ENCODE data around the gene ZNF44. TPM values are rescaled to one million over a fixed set of nuclear protein-coding genes. Genes with fewer than 3 reads are reported as not detected.

The ZNF44 gene
- total and polyA plus RNA-seq, 2 of the 13 experiments (the other 11 are each of a cell fraction or from before 2014, with no cell fraction given), result 6.9 to 15.7 TPM

DNA sequence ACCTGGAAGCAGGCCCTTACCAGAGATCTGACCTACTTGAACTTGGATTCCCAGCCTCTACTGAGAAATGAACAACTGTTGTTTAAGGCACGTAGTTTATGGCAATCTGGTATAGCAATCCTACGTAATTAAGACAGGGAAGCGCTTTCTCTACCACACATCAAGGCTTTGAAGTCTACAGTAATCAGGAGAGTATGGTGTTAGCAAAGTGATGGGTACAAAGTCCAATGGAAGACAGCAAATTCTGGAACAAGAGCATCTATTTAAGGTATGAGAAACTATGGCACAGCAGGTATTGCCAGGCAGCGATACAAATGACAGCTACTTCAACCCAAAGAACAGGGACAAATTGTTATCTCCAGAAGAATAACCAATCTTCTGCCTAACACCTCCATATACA is 35.7 kb upstream of the ZNF44 start (continued):
- TF ChIP-seq, protein P1, sequence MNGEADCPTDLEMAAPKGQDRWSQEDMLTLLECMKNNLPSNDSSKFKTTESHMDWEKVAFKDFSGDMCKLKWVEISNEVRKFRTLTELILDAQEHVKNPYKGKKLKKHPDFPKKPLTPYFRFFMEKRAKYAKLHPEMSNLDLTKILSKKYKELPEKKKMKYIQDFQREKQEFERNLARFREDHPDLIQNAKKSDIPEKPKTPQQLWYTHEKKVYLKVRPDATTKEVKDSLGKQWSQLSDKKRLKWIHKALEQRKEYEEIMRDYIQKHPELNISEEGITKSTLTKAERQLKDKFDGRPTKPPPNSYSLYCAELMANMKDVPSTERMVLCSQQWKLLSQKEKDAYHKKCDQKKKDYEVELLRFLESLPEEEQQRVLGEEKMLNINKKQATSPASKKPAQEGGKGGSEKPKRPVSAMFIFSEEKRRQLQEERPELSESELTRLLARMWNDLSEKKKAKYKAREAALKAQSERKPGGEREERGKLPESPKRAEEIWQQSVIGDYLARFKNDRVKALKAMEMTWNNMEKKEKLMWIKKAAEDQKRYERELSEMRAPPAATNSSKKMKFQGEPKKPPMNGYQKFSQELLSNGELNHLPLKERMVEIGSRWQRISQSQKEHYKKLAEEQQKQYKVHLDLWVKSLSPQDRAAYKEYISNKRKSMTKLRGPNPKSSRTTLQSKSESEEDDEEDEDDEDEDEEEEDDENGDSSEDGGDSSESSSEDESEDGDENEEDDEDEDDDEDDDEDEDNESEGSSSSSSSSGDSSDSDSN (CRISPR knock-in tag; IDR thresholded peaks at IDR 0.05), result no peak
- TF ChIP-seq U2AF2 (IDR thresholded peaks at IDR 0.05; ENCODE audit: low read depth, low read length) (no peak), ETV6 (CRISPR knock-in tag; conservative IDR thresholded peaks at IDR 0.05) (no peak), ZNF605 (CRISPR knock-in tag; IDR thresholded peaks at IDR 0.05) (no peak), SIN3A (IDR thresholded peaks at IDR 0.05; ENCODE audit: borderline replicate concordance, low read depth, low read length) (no peak), ZNF879 (CRISPR knock-in tag; IDR thresholded peaks at IDR 0.05) (no peak), REPIN1 (CRISPR knock-in tag; IDR thresholded peaks at IDR 0.05; ENCODE audit: borderline replicate concordance, low read depth) (no peak), SAP130 (CRISPR knock-in tag; IDR thresholded peaks at IDR 0.05; ENCODE audit: low read depth) (peak; percentile 80), HES4 (CRISPR knock-in tag; IDR thresholded peaks at IDR 0.05; ENCODE audit: borderline replicate concordance) (no peak), ZNF572 (CRISPR knock-in tag; IDR thresholded peaks at IDR 0.05) (no peak), ZSCAN22 (CRISPR knock-in tag; IDR thresholded peaks at IDR 0.05) (no peak), SNAI1 (CRISPR knock-in tag; IDR thresholded peaks at IDR 0.05; ENCODE audit: borderline replicate concordance) (no peak), ZNF337 (CRISPR knock-in tag; IDR thresholded peaks at IDR 0.05; ENCODE audit: borderline replicate concordance, low read depth) (no peak), ZNF558 (CRISPR knock-in tag; IDR thresholded peaks at IDR 0.05; ENCODE audit: borderline replicate concordance) (no peak)
- TF ChIP-seq, protein P2, sequence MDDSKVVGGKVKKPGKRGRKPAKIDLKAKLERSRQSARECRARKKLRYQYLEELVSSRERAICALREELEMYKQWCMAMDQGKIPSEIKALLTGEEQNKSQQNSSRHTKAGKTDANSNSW (CRISPR knock-in tag; IDR thresholded peaks at IDR 0.05; ENCODE audit: borderline replicate concordance), result no peak
- TF ChIP-seq, protein P3, sequence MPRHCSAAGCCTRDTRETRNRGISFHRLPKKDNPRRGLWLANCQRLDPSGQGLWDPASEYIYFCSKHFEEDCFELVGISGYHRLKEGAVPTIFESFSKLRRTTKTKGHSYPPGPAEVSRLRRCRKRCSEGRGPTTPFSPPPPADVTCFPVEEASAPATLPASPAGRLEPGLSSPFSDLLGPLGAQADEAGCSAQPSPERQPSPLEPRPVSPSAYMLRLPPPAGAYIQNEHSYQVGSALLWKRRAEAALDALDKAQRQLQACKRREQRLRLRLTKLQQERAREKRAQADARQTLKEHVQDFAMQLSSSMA (CRISPR knock-in tag; IDR thresholded peaks at IDR 0.05), result no peak
- TF ChIP-seq, protein P4, sequence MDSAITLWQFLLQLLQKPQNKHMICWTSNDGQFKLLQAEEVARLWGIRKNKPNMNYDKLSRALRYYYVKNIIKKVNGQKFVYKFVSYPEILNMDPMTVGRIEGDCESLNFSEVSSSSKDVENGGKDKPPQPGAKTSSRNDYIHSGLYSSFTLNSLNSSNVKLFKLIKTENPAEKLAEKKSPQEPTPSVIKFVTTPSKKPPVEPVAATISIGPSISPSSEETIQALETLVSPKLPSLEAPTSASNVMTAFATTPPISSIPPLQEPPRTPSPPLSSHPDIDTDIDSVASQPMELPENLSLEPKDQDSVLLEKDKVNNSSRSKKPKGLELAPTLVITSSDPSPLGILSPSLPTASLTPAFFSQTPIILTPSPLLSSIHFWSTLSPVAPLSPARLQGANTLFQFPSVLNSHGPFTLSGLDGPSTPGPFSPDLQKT (CRISPR knock-in tag; IDR thresholded peaks at IDR 0.05; ENCODE audit: borderline replicate concordance), result no peak
- TF ChIP-seq, protein P5, sequence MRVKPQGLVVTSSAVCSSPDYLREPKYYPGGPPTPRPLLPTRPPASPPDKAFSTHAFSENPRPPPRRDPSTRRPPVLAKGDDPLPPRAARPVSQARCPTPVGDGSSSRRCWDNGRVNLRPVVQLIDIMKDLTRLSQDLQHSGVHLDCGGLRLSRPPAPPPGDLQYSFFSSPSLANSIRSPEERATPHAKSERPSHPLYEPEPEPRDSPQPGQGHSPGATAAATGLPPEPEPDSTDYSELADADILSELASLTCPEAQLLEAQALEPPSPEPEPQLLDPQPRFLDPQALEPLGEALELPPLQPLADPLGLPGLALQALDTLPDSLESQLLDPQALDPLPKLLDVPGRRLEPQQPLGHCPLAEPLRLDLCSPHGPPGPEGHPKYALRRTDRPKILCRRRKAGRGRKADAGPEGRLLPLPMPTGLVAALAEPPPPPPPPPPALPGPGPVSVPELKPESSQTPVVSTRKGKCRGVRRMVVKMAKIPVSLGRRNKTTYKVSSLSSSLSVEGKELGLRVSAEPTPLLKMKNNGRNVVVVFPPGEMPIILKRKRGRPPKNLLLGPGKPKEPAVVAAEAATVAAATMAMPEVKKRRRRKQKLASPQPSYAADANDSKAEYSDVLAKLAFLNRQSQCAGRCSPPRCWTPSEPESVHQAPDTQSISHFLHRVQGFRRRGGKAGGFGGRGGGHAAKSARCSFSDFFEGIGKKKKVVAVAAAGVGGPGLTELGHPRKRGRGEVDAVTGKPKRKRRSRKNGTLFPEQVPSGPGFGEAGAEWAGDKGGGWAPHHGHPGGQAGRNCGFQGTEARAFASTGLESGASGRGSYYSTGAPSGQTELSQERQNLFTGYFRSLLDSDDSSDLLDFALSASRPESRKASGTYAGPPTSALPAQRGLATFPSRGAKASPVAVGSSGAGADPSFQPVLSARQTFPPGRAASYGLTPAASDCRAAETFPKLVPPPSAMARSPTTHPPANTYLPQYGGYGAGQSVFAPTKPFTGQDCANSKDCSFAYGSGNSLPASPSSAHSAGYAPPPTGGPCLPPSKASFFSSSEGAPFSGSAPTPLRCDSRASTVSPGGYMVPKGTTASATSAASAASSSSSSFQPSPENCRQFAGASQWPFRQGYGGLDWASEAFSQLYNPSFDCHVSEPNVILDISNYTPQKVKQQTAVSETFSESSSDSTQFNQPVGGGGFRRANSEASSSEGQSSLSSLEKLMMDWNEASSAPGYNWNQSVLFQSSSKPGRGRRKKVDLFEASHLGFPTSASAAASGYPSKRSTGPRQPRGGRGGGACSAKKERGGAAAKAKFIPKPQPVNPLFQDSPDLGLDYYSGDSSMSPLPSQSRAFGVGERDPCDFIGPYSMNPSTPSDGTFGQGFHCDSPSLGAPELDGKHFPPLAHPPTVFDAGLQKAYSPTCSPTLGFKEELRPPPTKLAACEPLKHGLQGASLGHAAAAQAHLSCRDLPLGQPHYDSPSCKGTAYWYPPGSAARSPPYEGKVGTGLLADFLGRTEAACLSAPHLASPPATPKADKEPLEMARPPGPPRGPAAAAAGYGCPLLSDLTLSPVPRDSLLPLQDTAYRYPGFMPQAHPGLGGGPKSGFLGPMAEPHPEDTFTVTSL (CRISPR knock-in tag; IDR thresholded peaks at IDR 0.05; ENCODE audit: borderline replicate concordance), result no peak
- TF ChIP-seq, protein P6, sequence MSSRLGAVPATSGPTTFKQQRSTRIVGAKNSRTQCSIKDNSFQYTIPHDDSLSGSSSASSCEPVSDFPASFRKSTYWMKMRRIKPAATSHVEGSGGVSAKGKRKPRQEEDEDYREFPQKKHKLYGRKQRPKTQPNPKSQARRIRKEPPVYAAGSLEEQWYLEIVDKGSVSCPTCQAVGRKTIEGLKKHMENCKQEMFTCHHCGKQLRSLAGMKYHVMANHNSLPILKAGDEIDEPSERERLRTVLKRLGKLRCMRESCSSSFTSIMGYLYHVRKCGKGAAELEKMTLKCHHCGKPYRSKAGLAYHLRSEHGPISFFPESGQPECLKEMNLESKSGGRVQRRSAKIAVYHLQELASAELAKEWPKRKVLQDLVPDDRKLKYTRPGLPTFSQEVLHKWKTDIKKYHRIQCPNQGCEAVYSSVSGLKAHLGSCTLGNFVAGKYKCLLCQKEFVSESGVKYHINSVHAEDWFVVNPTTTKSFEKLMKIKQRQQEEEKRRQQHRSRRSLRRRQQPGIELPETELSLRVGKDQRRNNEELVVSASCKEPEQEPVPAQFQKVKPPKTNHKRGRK (CRISPR knock-in tag; IDR thresholded peaks at IDR 0.05), result no peak

Data from HepG2 (cell line).